ENCODE results near the gene CREB5.

- TF ChIP-seq CTCF (IDR thresholded peaks at IDR 0.05 in 2 of 3, conservative IDR thresholded peaks at IDR 0.05 in 1 of 3; ENCODE audit: borderline replicate concordance in 1 of 3, insufficient read depth in 1 of 3, low read depth in 2 of 3, low read length in 2 of 3) (no peak), TCF7L2 (IDR thresholded peaks at IDR 0.05; ENCODE audit: borderline replicate concordance, extremely low read depth, insufficient read depth, insufficient read length) (no peak), REST (IDR thresholded peaks at IDR 0.05; ENCODE audit: low read depth) (no peak), POLR2AphosphoS5 (IDR thresholded peaks at IDR 0.05; ENCODE audit: low read depth, low read length) (no peak), EGR1 (IDR thresholded peaks at IDR 0.05; ENCODE audit: low read depth) (no peak), CEBPB (IDR thresholded peaks at IDR 0.05; ENCODE audit: low read depth) (no peak), POLR2A (IDR thresholded peaks at IDR 0.05; ENCODE audit: borderline replicate concordance, extremely low read depth, insufficient read depth, insufficient read length) (no peak), SP1 (IDR thresholded peaks at IDR 0.05; ENCODE audit: low read depth) (no peak), YY1 (IDR thresholded peaks at IDR 0.05; ENCODE audit: extremely low read depth, insufficient replicate concordance, low read depth, low read length) (no peak)
Measured at GRCh38 chr7:28747854-28748253, 335.5 kb downstream of the CREB5 start.
